Mesothelial cell of epicardium (in vitro differentiated cells): ENCODE data around the gene HSBP1L1. TPM values are rescaled to one million over a fixed set of nuclear protein-coding genes. Genes with fewer than 3 reads are reported as not detected.

Experiments used
- DNase-seq, 2 experiments: peaks; one replicate each; pipeline ENCODE4 v3.0.0; 2021; ENCODE audit warnings: low spot score in 2 of 2; ENCODE audit not compliant: unreplicated experiment in 2 of 2
- H3K27ac Mint-ChIP-seq: 2 replicates; pipeline ENCODE4 v1.8.0; 2021; ENCODE audit warnings: mixed read lengths
- H3K27me3 Mint-ChIP-seq: 2 replicates; pipeline ENCODE4 v1.8.0; 2021; ENCODE audit warnings: low read depth, mixed read lengths
- H3K36me3 Mint-ChIP-seq: 2 replicates; pipeline ENCODE4 v1.8.0; 2021; ENCODE audit warnings: mixed read lengths
- H3K4me1 Mint-ChIP-seq: 2 replicates; pipeline ENCODE4 v1.8.0; 2021; ENCODE audit warnings: mixed read lengths
- H3K4me3 Mint-ChIP-seq: 2 replicates; pipeline ENCODE4 v1.8.0; 2021; ENCODE audit warnings: mild to moderate bottlenecking, moderate library complexity, mixed read lengths
- H3K9me3 Mint-ChIP-seq: 2 replicates; pipeline ENCODE4 v1.8.0; 2021; ENCODE audit warnings: mixed read lengths
- CTCF ChIP-seq: fragments of 200-600 bp; sonication (generic); IDR thresholded peaks from one replicate; pipeline ENCODE4 v1.5.0; 2021; ENCODE audit warnings: antibody characterized with exemption; ENCODE audit not compliant: unreplicated experiment
- total RNA-seq: library from RNA; stranded (reverse); gene quantifications from 3 replicates; pipeline ENCODE4 v1.2.1, GENCODE V29; 2021

The HSBP1L1 gene
- total RNA-seq, 1 donor from 2014 or later, result 35.4 TPM

DNA sequence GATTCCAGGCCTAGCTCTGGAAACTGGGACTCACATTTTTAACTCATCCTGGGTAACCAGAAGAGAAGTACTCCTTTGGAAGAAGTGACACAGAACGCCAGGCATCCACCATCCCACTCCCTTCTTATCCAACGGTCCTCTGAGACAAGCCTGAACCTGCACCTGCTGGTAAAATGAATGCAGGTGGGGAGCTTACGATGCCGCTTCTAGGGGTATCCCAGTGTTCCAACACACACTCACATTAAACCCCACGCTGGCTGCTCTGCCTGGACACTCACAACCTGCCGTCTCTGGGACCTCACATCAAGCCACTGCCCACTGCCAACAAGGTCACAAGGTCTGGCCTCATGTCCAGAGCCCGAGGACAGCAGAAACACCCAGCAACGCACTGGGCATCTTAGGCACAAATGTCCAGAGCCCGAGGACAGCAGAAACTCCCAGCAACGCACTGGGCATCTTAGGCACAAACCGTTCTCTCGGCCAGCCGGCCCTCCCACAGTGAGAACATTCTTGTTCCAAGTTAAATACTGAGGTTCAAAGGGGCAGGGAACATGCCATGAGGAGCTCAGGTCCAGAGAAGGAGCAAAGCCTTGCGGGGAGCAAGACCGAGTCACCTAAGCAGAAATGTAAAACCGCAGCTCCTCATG, 22.8 kb upstream of the HSBP1L1 start:
- no peak overlapping the region for H3K27ac Mint-ChIP-seq
- peaks cover 45% of the 10 kb centered on the region for H3K36me3 Mint-ChIP-seq
- TF ChIP-seq CTCF, result no peak
- H3K9me3 Mint-ChIP-seq, result peaks cover 8% of the 10 kb centered on the region
- no peaks in the 10 kb centered on the region for H3K27me3 Mint-ChIP-seq
- DNase-seq, result no peak
- no peak overlapping the region for H3K4me3 Mint-ChIP-seq
- no peaks in the 10 kb centered on the region for H3K4me1 Mint-ChIP-seq

DNA sequence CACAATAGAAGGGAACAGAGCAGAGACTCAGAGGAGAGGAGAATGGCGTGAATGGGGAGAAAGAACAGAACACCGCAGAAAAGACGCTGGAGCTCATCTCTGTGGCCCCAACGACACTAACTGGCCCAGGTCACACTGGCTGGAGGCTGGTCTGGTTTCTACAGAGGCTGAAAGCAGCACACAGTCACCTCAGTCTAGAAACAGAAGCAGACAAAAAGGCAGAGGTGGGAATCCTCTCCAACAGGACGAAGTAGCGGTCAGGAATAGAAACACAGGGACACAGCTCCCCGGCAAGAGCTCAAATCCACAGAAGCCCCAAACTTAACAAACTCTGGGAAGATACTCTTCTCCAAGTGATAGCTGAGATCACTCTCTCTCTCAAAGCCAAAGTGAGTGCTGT, 22.2 kb upstream of the HSBP1L1 start:
- Mint-ChIP-seq H3K27me3 (no peaks in the 10 kb centered on the region), H3K4me3 (no peak overlapping the region), H3K27ac (no peak overlapping the region), H3K9me3 (peaks cover 6% of the 10 kb centered on the region), H3K4me1 (peaks cover 3% of the 10 kb centered on the region), H3K36me3 (peaks cover 39% of the 10 kb centered on the region)
- no peak for TF ChIP-seq CTCF
- no peak for DNase-seq

DNA sequence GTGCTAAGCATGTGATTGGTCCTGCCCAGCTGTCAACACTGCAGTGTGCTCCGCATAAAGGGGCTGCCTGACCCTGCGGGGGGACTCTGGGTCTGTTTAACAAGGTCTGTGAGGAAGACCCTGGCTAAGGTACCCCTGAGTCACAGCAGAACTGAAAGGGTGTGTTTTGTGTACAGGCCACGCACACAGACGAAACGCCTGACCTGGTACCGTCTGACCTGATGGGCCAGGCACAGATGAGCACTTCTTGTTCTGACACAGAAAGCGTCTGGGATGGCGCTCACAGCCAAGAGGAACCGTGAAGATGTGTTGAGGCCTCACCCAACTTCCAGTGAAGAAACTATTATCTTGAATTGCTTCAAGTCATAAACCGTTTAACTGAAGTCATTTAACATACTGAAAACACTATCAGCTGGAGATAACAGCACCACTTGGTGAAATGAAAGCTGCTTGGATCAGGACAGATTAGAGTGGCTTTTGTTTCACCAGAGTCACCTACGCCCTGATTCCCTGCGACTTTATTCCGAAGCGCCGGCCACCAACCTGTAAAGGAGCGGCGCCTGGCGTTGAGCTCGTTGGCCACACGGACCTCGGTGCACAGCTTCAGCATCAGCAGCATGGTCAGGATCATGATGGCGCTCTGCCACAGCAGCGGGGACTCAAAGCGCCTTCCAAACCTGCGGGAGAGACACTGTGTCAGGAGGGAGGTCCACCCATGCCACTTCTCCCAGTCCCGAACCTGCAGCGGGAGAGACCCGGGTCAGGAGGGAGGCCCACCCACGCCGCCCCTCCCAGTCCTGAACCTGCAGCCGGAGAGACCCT, 21.4 kb upstream of the HSBP1L1 start:
- Mint-ChIP-seq H3K9me3 (no peaks in the 10 kb centered on the region), H3K4me1 (peaks cover 3% of the 10 kb centered on the region), H3K4me3 (no peak overlapping the region), H3K27ac (no peak overlapping the region), H3K27me3 (no peaks in the 10 kb centered on the region), H3K36me3 (peaks cover 31% of the 10 kb centered on the region)
- TF ChIP-seq CTCF, result no peak
- DNase-seq, result no peak

DNA sequence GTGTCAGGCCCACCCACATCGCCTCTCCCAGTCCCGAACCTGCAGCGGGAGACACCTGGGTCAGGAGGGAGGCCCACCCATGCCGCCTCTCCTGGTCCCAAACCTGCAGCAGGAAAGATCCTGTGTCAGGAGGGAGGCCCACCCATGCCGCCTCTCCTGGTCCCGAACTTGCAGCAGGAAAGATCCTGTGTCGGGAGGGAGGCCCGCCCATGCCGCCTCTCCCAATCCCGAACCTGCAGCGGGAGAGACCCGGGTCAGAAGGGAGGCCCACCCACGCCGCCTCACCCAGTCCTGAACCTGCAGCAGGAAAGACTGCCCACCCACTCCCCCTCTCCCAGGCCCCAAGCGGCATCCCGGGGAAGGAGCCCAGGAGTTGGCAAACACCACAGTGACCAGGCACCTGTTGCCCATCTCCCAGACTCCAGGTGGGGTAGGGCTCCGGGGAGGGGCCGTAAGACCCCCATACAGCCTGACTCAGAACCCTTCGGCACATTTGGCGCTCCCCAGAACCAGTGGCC, 20.8 kb upstream of the HSBP1L1 start:
- H3K27me3 Mint-ChIP-seq, result no peaks in the 10 kb centered on the region
- H3K4me3 Mint-ChIP-seq, result no peak overlapping the region
- H3K9me3 Mint-ChIP-seq, result no peaks in the 10 kb centered on the region
- DNase-seq, result no peak
- peaks cover 26% of the 10 kb centered on the region for H3K36me3 Mint-ChIP-seq
- no peak overlapping the region for H3K27ac Mint-ChIP-seq
- no peak for TF ChIP-seq CTCF
- H3K4me1 Mint-ChIP-seq, result peaks cover 3% of the 10 kb centered on the region

GRCh38 chr18:79944126-79944731, 20.2 kb upstream of the HSBP1L1 start:
- no peak for DNase-seq
- no peak overlapping the region for H3K4me3 Mint-ChIP-seq
- no peaks in the 10 kb centered on the region for H3K9me3 Mint-ChIP-seq
- no peaks in the 10 kb centered on the region for H3K27me3 Mint-ChIP-seq
- no peak for TF ChIP-seq CTCF
- H3K4me1 Mint-ChIP-seq, result peaks cover 3% of the 10 kb centered on the region
- no peak overlapping the region for H3K27ac Mint-ChIP-seq
- peaks cover 23% of the 10 kb centered on the region for H3K36me3 Mint-ChIP-seq
